Suprapubic skin (tissue), 3 donors: Measurements from ENCODE around the gene RXRB.

Source experiments
- CTCF ChIP-seq, 2 donors: fragments of 200-600 bp in 1 of 2; fragments of 450-650 bp in 1 of 2; sonication (generic) in 1 of 2; IDR thresholded peaks; one replicate each; pipeline ENCODE4 v1.5.1; 2016 to 2019; ENCODE audit warnings: antibody characterized with exemption in 2 of 2, mild to moderate bottlenecking in 1 of 2, moderate library complexity in 1 of 2
- EP300 ChIP-seq: sonication (generic); formaldehyde crosslinking; IDR thresholded peaks from one replicate; pipeline ENCODE4 v1.6.1; 2017; ENCODE audit warnings: antibody characterized with exemption
- POLR2A ChIP-seq, 2 donors: fragments of 450-650 bp; IDR thresholded peaks; one replicate each; pipeline ENCODE4 v1.6.1; 2017; ENCODE audit warnings: antibody characterized with exemption in 2 of 2, mild to moderate bottlenecking in 2 of 2, moderate library complexity in 2 of 2

GRCh38 chr6:33187809-33188208 lies 12.7 kb downstream of the RXRB start:
- no peak for TF ChIP-seq CTCF (IDR thresholded peaks at IDR 0.05)
- no peak for TF ChIP-seq POLR2A (IDR thresholded peaks at IDR 0.05)
- TF ChIP-seq EP300 = no peak
